Activated CD8-positive, alpha-beta T cell treated with anti-CD3 and anti-CD28 coated beads for 36 hours (primary cell): ENCODE measurements around the gene SLC25A42. TPM values are rescaled to one million over a fixed set of nuclear protein-coding genes. Genes with fewer than 3 reads are reported as not detected.

ENCODE experiments used
- ATAC-seq: fragments of 200-7000 bp; cut with Tn5 transposase; one replicate; pipeline ENCODE4 v1.10.0; 2021; ENCODE audit warnings: mild to moderate bottlenecking, moderate library complexity
- CTCF ChIA-PET: fragments of 350-600 bp; sonication (Branson Sonifier 250); formaldehyde crosslinking; loops from one replicate; lab custom pipeline; 2021; ENCODE audit warnings: antibody characterized with exemption; lab: Charles Lee
- POLR2A ChIA-PET: fragments of 350-600 bp; sonication (Branson Sonifier 250); formaldehyde crosslinking; loops from one replicate; lab custom pipeline; 2021; ENCODE audit warnings: antibody characterized with exemption; lab: Charles Lee
- DNase-seq: peaks from one replicate; pipeline ENCODE4 v3.0.0-alpha.2; 2020
- H3K27ac Mint-ChIP-seq: one replicate; pipeline ENCODE4 v1.8.0; 2021; ENCODE audit warnings: mild to moderate bottlenecking, mixed read lengths
- H3K27me3 Mint-ChIP-seq: one replicate; pipeline ENCODE4 v1.8.0; 2021; ENCODE audit warnings: mixed read lengths
- H3K36me3 Mint-ChIP-seq: one replicate; pipeline ENCODE4 v1.8.0; 2021; ENCODE audit warnings: low read depth, mixed read lengths
- H3K4me1 Mint-ChIP-seq: one replicate; pipeline ENCODE4 v1.8.0; 2021; ENCODE audit warnings: low read depth, mixed read lengths
- H3K4me3 Mint-ChIP-seq: one replicate; pipeline ENCODE4 v1.8.0; 2021; ENCODE audit warnings: mild to moderate bottlenecking, moderate library complexity, mixed read lengths
- H3K9me3 Mint-ChIP-seq: one replicate; pipeline ENCODE4 v1.8.0; 2021; ENCODE audit warnings: mixed read lengths
- CTCF ChIP-seq: fragments of 200-600 bp; IDR thresholded peaks from one replicate; pipeline ENCODE4 v1.8.0; 2022; ENCODE audit warnings: antibody characterized with exemption, mild to moderate bottlenecking
- intact Hi-C: fragments of 100-400 bp; cut with micrococcal nuclease; formaldehyde crosslinking; loops from one replicate; pipeline ENCODE4 v1.10.0; 2022
- total RNA-seq, 2 experiments: library from RNA; stranded (reverse); gene quantifications; one replicate each; pipeline ENCODE4 v1.2.3, GENCODE V29; 2021

Gene SLC25A42
- total RNA-seq, 2 experiments from 2014 or later = 10.9 to 11.1 TPM

DNA sequence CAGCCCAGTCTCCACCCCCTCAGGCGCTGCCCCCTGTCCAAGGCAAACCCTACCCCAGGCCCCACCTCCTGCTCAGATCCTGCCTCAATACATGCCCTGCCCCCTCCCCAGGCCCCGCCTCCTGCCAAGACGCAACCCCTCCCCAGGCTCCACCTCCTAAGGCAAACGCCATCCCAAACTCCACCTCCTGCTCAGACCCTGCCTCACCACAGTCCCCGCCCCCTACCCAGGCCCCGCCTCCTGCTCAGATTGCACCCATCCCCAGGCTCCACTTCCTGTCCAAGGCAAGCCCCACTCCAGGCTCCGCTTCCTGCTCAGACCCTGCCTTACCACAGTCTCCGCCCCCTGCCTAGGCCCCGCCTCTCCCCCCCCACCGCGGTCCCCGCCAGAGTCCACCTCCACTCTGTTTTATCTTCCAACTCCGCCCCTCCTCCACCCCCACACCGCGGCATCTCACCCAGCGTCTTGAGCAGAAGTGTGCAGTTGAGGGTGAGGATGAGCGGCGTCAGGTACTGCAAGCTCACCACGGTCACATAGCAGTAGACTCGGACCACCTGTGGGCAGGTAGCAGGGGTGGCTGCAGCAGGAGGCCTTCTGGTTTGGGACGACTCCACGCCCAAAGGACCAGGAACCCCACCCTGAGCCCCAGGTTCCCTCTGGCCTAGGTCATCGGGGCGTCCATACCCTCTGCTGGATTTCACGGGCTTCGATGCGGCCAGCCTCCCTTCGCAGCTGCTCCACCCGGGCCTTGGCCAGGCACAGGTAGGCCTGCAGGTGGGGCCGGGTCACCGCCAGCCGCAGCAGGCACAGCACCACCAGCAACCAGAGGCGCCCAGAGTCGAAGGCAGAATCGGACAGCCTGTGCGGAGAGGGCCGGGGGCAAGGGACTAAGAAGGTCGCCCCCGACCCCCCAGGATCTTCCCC, 56.8 kb downstream of the SLC25A42 start:
- no peak for TF ChIP-seq CTCF
- no peaks in the 10 kb centered on the region for H3K27me3 Mint-ChIP-seq
- DNase-seq (peak; percentile 68), ATAC-seq (peak; percentile 91)
- ChIA-PET POLR2A (interaction anchor here (0.7 kb wide), 1 partner anchor 497 kb away, joined by 3 read pairs; no protein-coding TSS in a partner anchor), CTCF (no interaction called here)
- intact Hi-C loops = no loop called here
- H3K9me3 Mint-ChIP-seq = peaks cover 4% of the 10 kb centered on the region
- no peaks in the 10 kb centered on the region for H3K4me1 Mint-ChIP-seq
- H3K36me3 Mint-ChIP-seq = peaks cover 28% of the 10 kb centered on the region
- H3K27ac Mint-ChIP-seq = no peak overlapping the region
- H3K4me3 Mint-ChIP-seq = no peak overlapping the region

- H3K36me3 Mint-ChIP-seq = peaks cover 30% of the 10 kb centered on the region
- H3K9me3 Mint-ChIP-seq = peaks cover 4% of the 10 kb centered on the region
- TF ChIP-seq CTCF = no peak
- H3K27ac Mint-ChIP-seq = no peak overlapping the region
- DNase-seq (no peak), ATAC-seq (no peak)
- no peaks in the 10 kb centered on the region for H3K4me1 Mint-ChIP-seq
- POLR2A ChIA-PET = no interaction called here
- no peaks in the 10 kb centered on the region for H3K27me3 Mint-ChIP-seq
- intact Hi-C loops = no loop called here
- CTCF ChIA-PET = interaction anchor here (0.6 to 1.3 kb wide), 2 partner anchors 25 to 139 kb away, joined by 3 read pairs; no protein-coding TSS in a partner anchor
- no peak overlapping the region for H3K4me3 Mint-ChIP-seq
These were observed 57.6 kb downstream of the SLC25A42 start for GRCh38 chr19:19121371-19121770.

GRCh38 chr19:19122902-19123301, 59.1 kb downstream of the SLC25A42 start:
- Mint-ChIP-seq H3K27ac (no peak overlapping the region), H3K27me3 (no peaks in the 10 kb centered on the region), H3K4me1 (no peaks in the 10 kb centered on the region), H3K36me3 (peaks cover 31% of the 10 kb centered on the region), H3K4me3 (no peak overlapping the region), H3K9me3 (peaks cover 4% of the 10 kb centered on the region)
- POLR2A ChIA-PET = interaction anchor here (1.1 kb wide), 1 partner anchor 24 kb away, joined by 3 read pairs; no protein-coding TSS in a partner anchor
- no peak for TF ChIP-seq CTCF
- CTCF ChIA-PET = interaction anchor here (1.3 kb wide), 1 partner anchor 23 kb away, joined by 3 read pairs; no protein-coding TSS in a partner anchor
- ATAC-seq (no peak), DNase-seq (no peak)
- intact Hi-C loops = no loop called here

DNA sequence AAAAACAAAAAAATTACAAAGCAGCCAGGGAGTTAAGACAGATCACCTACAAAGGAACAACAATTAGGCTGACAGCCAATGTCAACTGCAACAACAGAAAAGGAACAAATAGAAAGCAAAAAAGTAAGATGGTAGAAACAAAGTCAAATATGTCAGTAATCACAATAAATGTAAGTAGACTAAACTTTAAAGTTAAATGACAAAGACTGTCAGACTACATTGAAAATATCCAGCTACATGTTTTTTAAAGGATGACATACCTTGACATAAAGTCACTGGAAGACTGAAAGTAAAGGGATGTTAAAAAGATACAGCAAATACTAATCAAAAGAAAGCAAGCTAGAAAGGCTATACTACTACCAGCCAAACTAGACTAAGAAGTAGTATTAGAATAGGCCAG, 59.6 kb downstream of the SLC25A42 start:
- no peak for TF ChIP-seq CTCF
- Mint-ChIP-seq H3K4me1 (no peaks in the 10 kb centered on the region), H3K4me3 (no peak overlapping the region), H3K27ac (no peak overlapping the region), H3K36me3 (peaks cover 33% of the 10 kb centered on the region), H3K27me3 (no peaks in the 10 kb centered on the region), H3K9me3 (peaks cover 4% of the 10 kb centered on the region)
- ATAC-seq (no peak), DNase-seq (no peak)
- POLR2A ChIA-PET = interaction anchor here (0.9 to 1.2 kb wide), 3 partner anchors 8 to 25 kb away, joined by 3 read pairs; no protein-coding TSS in a partner anchor
- intact Hi-C loops = no loop called here
- CTCF ChIA-PET = no interaction called here

- Mint-ChIP-seq H3K27me3 (no peaks in the 10 kb centered on the region), H3K4me1 (no peaks in the 10 kb centered on the region), H3K9me3 (peaks cover 4% of the 10 kb centered on the region), H3K4me3 (no peak overlapping the region), H3K27ac (no peak overlapping the region), H3K36me3 (peaks cover 35% of the 10 kb centered on the region)
- CTCF ChIA-PET = no interaction called here
- ATAC-seq (no peak), DNase-seq (no peak)
- TF ChIP-seq CTCF = no peak
- POLR2A ChIA-PET = no interaction called here
- intact Hi-C loops = no loop called here
These were observed 62.3 kb downstream of the SLC25A42 start for GRCh38 chr19:19126102-19126501.
